Measurements from ENCODE around the gene EEF1A1.
"Not testable (repeated sequence)": the region's sequence is repeated elsewhere in the genome, so short reads cannot be mapped to it uniquely, and the experiment has no call there.

Gene EEF1A1

DNA sequence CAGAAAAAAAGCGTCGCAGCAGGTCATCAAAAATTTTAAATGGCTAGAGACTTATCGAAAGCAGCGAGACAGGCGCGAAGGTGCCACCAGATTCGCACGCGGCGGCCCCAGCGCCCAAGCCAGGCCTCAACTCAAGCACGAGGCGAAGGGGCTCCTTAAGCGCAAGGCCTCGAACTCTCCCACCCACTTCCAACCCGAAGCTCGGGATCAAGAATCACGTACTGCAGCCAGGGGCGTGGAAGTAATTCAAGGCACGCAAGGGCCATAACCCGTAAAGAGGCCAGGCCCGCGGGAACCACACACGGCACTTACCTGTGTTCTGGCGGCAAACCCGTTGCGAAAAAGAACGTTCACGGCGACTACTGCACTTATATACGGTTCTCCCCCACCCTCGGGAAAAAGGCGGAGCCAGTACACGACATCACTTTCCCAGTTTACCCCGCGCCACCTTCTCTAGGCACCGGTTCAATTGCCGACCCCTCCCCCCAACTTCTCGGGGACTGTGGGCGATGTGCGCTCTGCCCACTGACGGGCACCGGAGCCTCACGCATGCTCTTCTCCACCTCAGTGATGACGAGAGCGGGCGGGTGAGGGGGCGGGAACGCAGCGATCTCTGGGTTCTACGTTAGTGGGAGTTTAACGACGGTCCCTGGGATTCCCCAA lies at the start of gene EEF1A1:
Gene EEF1A1, minus strand, starts transcription at position 345 of the 663 bp plus-strand sequence. CDS start 1,006 bp downstream, outside the sequence.
- peak; percentile 98 for DNase-seq (ENCODE audit: low spot score)

DNA sequence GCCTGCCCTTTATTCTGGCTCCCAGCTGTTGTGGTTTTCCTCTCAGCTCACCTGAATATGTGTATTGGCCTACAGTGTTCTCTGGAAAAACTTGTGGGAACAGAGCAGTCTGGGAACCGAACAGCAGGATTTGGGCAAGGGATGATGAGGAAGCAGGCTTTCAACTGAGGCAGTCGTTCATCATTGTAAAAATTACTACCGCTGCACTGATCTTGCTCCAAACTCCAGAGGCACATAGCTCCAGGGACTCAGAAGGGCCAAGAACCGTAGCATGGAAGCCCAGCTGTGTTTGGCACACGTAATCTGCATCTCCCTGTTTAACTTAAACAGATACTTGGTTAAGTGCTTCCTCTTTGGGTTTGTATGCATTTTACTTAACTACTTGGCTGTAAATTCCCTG lies 48.3 kb upstream of the EEF1A1 start:
- DNase-seq (ENCODE audit: low spot score) = no peak

DNA sequence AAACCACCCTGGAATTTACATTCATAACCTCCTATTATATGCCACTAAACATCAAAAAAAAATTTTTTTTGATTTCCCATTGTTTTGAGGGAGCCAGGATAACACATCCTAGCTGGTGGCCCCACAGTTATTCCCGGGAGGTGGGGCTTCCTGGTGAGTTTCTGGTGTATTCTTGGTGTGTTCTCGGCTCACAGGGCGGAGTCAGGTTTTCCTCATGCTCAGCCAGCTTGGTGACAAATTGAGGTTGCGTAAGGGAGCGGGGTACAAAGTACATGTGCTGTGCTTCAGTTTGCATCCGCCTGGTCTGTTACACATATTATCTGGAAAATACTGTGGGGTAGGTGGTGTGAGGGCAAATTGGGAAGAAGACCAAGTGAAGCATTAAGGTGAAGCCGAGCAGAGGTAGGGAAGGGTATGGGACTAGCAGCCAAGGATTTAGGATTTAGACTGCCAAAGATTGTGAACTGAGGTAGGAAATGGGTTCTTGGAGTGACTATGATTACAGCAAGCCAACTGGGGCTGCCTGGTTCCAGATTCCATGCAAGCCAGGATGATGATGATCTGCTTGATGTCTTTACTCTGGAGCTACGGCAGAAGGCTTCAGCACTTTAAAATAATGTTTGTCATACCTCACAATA lies 46.2 kb upstream of the EEF1A1 start:
- DNase-seq (ENCODE audit: low spot score) = no peak

DNA sequence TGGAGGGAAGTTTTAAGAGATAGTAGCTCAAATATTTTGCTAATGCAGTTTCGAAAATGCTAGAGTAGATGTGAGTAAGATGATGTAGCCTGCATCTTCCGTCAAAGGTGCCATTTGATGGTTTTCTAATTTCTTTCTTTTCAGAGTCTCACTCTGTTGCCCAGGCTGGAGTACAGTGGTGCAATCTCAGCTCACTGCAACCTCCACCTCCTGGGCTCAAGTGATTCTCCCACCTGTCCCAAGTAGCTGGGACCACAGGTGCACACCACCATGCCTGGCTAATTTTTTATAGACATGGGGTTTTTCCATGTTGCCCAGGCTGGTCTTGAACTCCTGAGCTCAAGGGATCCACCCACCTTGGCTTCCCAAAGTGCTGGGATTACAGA lies 45.6 kb upstream of the EEF1A1 start:
- not testable (repeated sequence) for DNase-seq (ENCODE audit: low spot score)

- DNase-seq (ENCODE audit: low spot score) = peak; percentile 27
Observed at GRCh38 chr6:73565767-73566485, 45.1 kb upstream of the EEF1A1 start.

DNA sequence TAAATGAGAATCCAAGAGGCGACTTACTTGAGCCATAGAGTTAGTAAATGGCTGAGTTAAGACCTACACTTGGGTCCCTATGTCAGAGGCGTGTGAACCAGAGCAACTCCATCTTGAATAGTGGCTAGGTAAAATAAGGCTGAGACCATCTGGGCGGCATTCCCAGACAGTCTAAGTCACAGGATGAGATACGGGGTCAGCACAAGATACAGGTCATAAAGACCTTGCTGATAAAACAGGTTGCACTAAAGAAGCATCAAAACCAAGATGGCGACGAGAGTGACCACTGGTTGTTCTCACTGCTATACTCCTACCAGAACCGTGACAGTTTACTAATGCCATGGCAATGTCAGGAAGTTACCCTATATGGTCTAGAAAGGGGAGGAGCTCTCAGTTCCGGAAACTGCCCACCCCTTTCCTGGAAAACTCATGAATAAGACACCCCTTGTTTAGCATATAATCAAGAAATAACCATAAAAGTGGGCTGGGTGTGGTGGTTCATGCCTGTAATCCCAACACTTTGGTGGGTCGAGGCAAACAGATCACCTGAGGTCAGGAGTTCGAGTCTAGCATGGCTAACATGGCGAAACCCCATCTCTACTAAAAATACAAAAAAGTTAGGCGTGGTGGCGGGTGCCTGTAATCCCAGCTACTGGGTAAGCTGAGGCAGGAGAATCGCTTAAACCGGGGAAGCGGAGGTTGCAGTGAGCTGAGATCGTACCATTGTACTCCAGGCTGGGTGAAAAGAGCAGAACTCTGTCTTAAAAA lies 43.9 kb upstream of the EEF1A1 start:
- no peak for DNase-seq (ENCODE audit: low spot score)

- DNase-seq (ENCODE audit: low spot score) = no peak
Observed at GRCh38 chr6:73562558-73562957, 41.7 kb upstream of the EEF1A1 start.

DNA sequence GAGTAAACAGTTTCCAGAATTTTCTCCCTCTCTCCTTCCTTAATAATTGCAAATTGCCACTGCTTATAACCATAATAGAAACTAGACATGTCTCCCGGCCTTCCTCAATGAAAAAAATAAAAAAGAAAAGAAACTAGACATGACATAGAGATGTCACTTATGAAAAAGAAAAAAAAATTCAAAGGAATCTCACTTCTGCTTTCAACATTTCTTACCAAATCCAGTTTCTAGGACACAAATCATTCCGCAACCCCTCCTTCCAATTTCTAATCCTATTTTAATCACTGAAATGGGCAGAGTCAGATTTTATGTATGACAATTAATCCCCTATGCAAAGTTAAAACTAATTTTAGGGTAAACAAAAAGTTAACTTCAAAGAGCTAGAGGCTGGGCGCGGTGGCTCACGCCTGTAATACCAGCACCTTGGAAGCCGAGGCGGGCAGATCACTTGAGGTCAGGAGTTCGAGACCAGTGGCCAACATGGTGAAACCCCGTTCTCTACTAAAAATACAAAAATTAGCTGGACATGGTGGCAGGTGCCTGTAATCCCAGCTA lies 40.1 kb upstream of the EEF1A1 start:
- DNase-seq (ENCODE audit: low spot score) = no peak

DNA sequence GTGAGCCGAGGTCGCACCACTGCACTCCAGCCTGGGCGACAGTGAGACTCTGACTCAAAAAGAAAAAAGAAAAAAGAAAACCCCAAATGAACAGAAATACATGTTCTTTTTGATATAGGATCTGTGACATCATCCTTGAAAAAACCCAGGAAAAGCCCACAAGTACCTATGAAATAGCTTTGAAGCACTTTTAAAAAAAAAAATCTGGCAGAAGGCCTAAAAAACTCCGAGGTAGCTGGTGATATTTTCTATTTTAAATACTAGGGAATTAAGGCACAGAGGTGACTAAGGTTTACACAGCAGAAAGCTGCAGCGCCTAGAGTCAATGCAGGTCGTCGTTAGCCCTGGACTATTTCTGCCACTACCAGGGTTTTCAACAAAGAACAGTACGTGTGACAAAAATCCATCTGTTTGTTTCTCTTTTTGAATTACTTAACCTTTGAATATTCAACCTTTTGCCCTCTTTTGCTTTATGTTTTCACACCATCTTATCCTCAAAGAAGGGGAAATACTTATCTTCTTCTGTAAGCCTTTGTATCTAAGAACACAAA lies 39.4 kb upstream of the EEF1A1 start:
- DNase-seq (ENCODE audit: low spot score) = no peak

- DNase-seq (ENCODE audit: low spot score) = not testable (repeated sequence)
Observed at GRCh38 chr6:73559399-73559794, 38.6 kb upstream of the EEF1A1 start.

- no peak for DNase-seq (ENCODE audit: low spot score)
Observed at GRCh38 chr6:73558624-73559398, 38.0 kb upstream of the EEF1A1 start.

- peak; percentile 82 for DNase-seq (ENCODE audit: low spot score)
Observed at GRCh38 chr6:73556836-73557235, 36.0 kb upstream of the EEF1A1 start.

DNA sequence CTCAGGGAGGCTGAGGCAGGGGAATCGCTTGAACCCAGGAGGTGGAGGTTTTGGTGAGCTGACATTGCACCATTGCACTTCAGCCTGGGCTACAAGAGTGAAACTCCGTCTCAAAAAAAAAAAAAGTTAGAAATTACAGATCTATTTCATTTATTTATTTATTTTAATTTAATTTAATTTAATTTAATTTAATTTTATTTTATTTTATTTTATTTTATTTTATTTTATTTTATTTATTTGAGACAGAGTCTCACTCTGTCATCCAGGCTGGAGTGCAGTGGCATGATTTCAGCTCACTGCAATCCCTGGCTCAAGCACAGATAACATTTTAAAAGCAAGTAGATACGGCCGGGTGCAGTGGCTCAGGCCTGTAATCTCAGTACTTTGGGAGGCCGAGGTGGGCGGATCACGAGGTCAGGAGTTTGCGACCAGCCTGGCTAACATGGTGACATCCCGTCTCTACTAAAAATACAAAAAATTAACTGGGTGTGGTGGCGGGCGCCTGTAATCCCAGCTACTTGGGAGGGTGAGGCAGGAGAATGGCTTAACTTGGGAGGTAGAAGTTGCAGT lies 34.6 kb upstream of the EEF1A1 start:
- DNase-seq (ENCODE audit: low spot score) = not testable (repeated sequence)

GRCh38 chr6:73551115-73551514 lies 30.3 kb upstream of the EEF1A1 start:
- DNase-seq (ENCODE audit: low spot score) = not testable (repeated sequence)

- no peak for DNase-seq (ENCODE audit: low spot score)
Observed at GRCh38 chr6:73548458-73549446, 27.9 kb upstream of the EEF1A1 start.

GRCh38 chr6:73547036-73547435 lies 26.2 kb upstream of the EEF1A1 start:
- no peak for DNase-seq (ENCODE audit: low spot score)

DNA sequence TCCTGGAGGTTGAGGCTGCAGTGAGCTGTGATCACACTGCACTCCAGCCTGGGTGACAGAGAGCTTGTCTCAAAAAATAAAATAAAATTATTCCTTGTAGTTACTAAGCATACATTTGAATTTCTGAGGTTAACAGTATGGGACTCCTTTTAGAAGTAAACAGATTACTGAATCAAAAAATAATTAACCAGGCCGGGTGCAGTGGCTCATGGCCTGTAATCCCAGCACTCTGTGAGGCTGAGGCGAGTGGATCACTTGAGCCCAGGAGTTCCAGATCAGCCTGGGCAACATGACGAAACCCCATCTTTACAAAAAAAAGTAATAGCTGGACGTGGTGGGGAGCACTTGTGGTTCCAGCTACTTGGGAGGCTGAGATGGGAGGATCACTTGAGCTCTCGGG lies 22.1 kb upstream of the EEF1A1 start:
- no peak for DNase-seq (ENCODE audit: low spot score)

DNA sequence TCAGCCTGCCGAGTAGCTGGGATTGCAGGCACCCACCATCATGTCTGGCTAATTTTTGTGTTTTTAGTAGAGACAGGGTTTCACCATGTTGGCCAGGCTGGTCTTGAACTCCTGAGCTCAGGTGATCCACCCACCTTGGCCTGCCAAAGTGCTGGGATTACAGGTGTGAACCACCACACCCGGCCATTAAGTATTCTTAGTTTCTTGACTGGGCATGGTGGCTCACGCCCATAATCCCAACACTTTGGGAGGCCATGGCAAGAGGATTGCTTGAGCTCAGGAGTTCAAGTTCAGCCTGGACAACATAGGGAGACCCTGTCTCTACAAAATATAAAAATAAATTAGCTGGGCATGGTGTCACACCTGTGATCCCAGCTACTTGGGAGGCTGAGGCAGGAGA lies 21.6 kb upstream of the EEF1A1 start:
- DNase-seq (ENCODE audit: low spot score) = not testable (repeated sequence)

DNA sequence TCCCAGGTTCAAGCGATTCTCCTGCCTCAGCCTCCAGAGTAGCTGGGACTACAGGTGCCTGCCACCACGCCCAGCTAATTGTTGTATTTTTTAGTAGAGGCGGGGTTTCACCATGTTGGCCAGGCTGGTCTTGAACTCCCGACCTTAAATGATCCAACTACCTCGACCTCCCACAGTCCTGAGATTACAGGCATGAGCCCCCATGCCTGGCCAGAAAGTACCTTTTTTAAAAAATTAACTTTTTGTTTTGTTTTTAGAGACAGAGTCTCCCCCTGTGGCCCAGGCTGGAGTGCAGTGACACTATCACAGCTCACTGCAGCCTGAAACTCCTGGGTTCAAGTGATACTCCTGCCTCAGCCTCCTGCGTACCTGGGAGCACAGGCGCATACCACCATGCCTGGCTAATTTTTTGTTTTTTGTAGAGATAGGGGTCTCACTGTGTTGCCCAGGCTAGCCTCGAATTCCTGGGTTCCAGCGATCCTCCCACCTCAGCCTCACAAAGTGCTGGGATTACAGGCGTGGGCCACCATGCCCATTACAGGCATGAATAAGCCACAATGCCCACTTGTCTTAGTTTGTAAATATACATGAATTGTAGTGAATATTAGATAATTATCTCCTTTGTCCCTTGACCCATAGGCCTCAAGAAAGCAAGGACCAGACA lies 17.4 kb upstream of the EEF1A1 start:
- DNase-seq (ENCODE audit: low spot score) = no peak

All from COLO829 (cell line).